Measurements from ENCODE around the gene BCAS3. TPM values are rescaled to one million over a fixed set of nuclear protein-coding genes. Genes with fewer than 3 reads are reported as not detected.
A peak's percentile ranks its signal among the peaks of the same experiment; 100 is the strongest.
"Not testable (repeated sequence)": the region's sequence is repeated elsewhere in the genome, so short reads cannot be mapped to it uniquely, and the experiment has no call there.

The BCAS3 gene
- polyA plus RNA-seq, 1 donor from 2014 or later: 23.2 TPM

DNA sequence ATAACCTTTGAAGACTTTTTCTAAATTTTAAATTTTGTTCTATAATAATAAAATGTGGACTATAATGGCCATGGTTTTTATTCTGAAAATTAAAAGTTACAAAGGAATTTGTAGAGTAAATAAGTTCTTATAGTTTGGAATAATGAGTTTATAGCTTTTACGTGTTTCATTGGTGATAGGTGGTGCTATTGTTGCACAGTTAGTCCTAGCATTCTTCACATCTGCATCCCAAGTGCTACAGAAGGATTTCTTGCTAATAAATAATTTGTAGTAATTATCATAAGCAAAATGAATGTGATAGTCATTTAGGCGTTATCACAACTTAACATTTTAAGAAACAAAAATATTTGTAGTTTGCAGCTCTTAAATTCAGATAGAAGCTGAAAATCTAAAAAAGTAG lies 67.9 kb downstream of the BCAS3 start:
- H3K4me3 Mint-ChIP-seq: no peak overlapping the region

DNA sequence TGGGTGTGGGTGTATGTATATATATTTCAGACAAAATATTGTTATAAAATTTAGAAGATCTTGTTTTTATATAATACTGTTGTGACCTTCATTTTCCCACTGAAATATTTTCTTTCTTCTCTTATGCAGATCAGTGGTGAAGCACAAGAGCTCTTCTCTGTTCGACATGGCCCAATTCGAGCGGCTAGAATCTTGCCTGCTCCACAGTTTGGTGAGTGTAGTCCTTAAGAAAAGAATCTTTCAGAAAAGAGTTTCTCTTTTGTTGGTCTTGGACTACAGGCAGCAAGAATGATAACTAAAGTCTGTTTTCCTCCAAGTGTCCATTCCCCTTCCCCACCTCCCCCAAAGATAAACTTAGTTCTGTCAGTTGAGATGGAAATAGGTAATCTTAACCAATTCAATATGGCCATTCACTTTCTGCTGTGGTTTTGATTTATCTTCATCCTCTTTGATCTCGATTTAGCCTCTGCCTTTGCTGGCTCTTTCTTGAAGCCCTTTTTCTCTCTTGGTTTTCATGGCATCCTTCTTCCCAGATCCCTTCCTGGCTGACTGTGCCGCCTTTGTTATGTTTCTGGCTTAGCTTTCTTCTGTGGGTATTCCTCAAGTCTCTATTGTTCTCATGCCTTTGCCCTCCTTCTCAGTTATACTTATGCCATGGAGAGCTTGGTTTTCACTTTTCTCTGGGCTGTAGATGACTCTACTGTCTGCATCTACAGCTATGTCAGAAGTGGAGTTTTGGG lies 69.6 kb downstream of the BCAS3 start:
- no peaks in the 10 kb centered on the region for H3K27me3 Mint-ChIP-seq
- peaks cover 4 to 14% (median 14%) of the 10 kb centered on the region in 3 donors for H3K4me1 Mint-ChIP-seq
- no peak overlapping the region for H3K4me3 Mint-ChIP-seq
- H3K9me3 Mint-ChIP-seq: peaks cover 0 to 6% (median 0%) of the 10 kb centered on the region in 3 donors
- no peak overlapping the region for H3K27ac Mint-ChIP-seq
- H3K36me3 Mint-ChIP-seq: peaks cover 4% of the 10 kb centered on the region

More for the DNA sequence above, 67.9 kb downstream of the BCAS3 start:
- no peak overlapping the region for H3K27ac Mint-ChIP-seq
- H3K36me3 Mint-ChIP-seq: peaks cover 5% of the 10 kb centered on the region
- H3K27me3 Mint-ChIP-seq: no peaks in the 10 kb centered on the region
- H3K9me3 Mint-ChIP-seq: peaks cover 0 to under 1% (median 0%) of the 10 kb centered on the region in 3 donors
- peaks cover 4 to 9% (median 8%) of the 10 kb centered on the region in 3 donors for H3K4me1 Mint-ChIP-seq

DNA sequence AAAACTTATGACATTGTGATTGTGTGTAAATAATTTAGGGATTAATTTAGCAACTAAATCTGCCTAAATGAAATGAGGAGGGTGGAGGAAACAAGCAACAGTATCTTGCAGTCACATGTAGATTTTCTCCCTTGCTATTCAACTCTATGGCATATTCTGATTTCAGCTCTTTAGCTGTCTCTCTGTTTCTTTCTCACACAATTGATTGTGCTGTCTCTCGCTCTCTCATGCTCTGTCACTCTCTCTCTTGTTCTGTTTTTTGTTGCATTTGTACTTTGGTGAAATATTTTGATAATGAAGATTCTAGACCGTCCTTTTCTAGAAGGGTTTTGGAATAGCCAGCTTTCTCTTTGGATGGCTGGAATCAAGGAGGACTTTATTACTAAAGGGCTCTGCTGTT lies 70.6 kb downstream of the BCAS3 start:
- Mint-ChIP-seq H3K27ac (no peak overlapping the region), H3K4me1 (peaks cover 4 to 14% (median 14%) of the 10 kb centered on the region in 3 donors), H3K4me3 (no peak overlapping the region), H3K27me3 (no peaks in the 10 kb centered on the region), H3K9me3 (peaks cover 0 to 6% (median 0%) of the 10 kb centered on the region in 3 donors), H3K36me3 (peaks cover 8% of the 10 kb centered on the region)

DNA sequence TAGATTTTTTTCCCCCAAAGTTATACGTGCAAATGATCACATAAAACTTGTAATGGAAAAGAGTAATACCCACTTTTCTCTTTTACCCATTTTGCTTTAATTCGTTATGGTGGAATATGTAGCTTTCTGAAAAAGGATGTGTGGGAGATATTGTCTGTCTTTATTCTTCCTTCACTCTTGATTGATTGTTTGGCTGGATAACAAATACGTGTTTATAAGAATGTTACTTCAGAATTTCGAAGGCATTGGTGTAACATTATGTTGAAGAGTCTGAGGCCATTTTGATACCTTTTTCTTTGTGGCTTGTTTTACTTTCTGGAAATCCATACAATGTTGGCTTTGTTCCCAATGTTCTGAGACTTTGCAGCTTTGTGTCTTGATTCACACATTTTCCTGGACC lies 71.4 kb downstream of the BCAS3 start:
- H3K27me3 Mint-ChIP-seq: no peaks in the 10 kb centered on the region
- H3K4me1 Mint-ChIP-seq: peaks cover 4 to 9% (median 7%) of the 10 kb centered on the region in 3 donors
- H3K4me3 Mint-ChIP-seq: no peak overlapping the region
- H3K36me3 Mint-ChIP-seq: peaks cover 8% of the 10 kb centered on the region
- peaks cover 0 to 6% (median 0%) of the 10 kb centered on the region in 3 donors for H3K9me3 Mint-ChIP-seq
- peak overlapping the region in 1 of 3 donors; percentile 3 for H3K27ac Mint-ChIP-seq

DNA sequence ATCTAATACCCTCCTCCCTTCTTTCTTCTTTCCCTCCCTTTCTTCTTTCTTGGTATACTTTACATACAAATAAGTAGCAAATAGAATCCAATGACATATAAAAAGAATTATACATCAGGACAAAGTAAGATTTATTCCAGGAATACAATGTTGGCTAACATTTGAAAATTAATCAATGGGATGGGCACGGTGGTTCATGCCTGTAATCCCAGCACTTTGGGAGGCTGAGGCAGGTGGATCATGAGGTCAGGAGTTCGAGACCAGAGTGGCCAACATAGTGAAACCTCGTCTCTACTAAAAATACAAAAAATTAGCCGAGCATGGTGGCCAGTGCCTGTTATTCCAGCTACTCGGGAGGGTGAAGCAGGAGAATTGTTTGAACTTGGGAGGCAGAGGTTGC lies 72.1 kb downstream of the BCAS3 start:
- no peak overlapping the region for H3K4me3 Mint-ChIP-seq
- H3K27ac Mint-ChIP-seq: no peak overlapping the region
- peaks cover 8% of the 10 kb centered on the region for H3K36me3 Mint-ChIP-seq
- peaks cover 4 to 9% (median 7%) of the 10 kb centered on the region in 3 donors for H3K4me1 Mint-ChIP-seq
- H3K27me3 Mint-ChIP-seq: no peaks in the 10 kb centered on the region
- H3K9me3 Mint-ChIP-seq: peaks cover 0 to 6% (median 0%) of the 10 kb centered on the region in 3 donors

DNA sequence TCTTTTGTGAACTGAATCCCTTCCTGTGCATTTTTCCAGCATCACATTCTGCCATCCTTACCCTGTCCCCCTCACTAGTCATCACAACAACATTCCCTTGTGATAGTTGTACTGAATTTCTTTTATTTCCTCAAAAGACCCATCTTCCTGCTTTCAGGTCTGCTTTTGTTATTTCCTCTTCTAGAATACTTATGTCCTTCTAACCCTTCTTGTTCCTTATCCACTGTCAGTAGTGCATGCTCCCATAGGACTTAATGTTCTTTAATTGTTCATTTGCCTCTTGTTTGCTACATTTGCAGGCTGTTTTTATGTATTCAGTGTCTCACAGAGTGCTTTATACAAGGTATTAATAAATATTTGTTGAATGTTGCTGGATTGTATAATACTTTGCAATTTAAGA lies 73.0 kb downstream of the BCAS3 start:
- Mint-ChIP-seq H3K27ac (peak overlapping the region in 1 of 3 donors; percentile 69), H3K4me3 (peak overlapping the region in 1 of 4 donors; percentile 1), H3K36me3 (peaks cover 10% of the 10 kb centered on the region), H3K9me3 (peaks cover 0 to 6% (median 0%) of the 10 kb centered on the region in 3 donors), H3K27me3 (no peaks in the 10 kb centered on the region), H3K4me1 (peaks cover 4 to 9% (median 7%) of the 10 kb centered on the region in 3 donors)

DNA sequence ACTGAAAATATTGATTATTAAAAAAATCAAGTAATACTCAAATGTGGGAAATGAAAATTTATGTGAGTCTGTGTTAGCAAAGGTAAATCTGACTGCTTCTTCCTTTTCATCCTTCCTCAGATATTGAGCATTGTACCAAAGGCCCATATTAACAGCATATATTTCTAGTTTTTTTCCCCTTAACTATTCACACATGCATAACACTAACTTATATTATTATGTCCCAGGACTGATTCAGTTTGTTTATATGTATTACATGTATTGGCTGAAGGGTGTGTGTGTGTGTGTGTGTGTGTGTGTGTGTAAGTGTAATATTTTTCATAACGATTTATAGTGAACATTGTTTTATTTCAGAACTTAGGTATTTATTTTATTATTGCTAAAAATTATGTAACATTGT lies 74.2 kb downstream of the BCAS3 start:
- peaks cover 4 to 11% (median 9%) of the 10 kb centered on the region in 3 donors for H3K4me1 Mint-ChIP-seq
- H3K27ac Mint-ChIP-seq: no peak overlapping the region
- no peak overlapping the region for H3K4me3 Mint-ChIP-seq
- no peaks in the 10 kb centered on the region for H3K27me3 Mint-ChIP-seq
- peaks cover 10% of the 10 kb centered on the region for H3K36me3 Mint-ChIP-seq
- H3K9me3 Mint-ChIP-seq: peaks cover 0 to 6% (median 0%) of the 10 kb centered on the region in 3 donors

DNA sequence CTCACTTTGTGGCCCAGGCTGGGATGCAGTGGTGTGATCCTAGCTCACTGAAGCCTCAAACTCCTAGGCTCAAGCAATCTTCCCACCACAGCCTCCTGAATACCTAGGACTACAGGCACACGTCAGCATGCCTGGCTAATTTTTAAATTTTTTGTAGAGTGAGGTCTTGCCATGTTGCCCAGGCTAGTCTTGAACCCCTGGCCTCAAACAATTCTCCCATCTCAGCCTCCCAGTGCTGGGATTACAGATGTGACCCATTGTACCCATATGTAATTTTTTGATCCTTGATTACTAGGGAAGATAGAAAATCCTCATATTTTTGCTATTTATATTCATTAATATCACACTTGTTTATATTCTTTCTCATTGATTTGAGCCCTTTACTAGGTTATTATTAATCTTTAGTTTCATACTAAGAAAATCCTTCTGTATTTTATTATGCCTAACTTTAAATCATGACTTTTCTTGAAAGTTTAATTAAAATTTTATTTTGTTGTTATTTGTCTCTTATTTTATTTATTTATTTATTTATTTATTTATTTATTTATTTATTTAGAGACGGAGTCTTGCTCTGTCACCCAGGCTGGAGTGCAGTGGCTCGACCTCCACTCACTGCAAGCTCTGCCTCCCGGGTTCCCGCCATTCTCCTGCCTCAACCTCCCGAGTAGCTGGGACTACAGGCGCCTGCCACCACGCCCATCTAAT lies 75.4 kb downstream of the BCAS3 start:
- H3K36me3 Mint-ChIP-seq: peaks cover 10% of the 10 kb centered on the region
- no peaks in the 10 kb centered on the region for H3K27me3 Mint-ChIP-seq
- H3K27ac Mint-ChIP-seq: peak overlapping the region in 1 of 3 donors; percentile 13
- peaks cover 0 to 6% (median 0%) of the 10 kb centered on the region in 3 donors for H3K9me3 Mint-ChIP-seq
- H3K4me1 Mint-ChIP-seq: peaks cover 4 to 11% (median 7%) of the 10 kb centered on the region in 3 donors
- no peak overlapping the region for H3K4me3 Mint-ChIP-seq

DNA sequence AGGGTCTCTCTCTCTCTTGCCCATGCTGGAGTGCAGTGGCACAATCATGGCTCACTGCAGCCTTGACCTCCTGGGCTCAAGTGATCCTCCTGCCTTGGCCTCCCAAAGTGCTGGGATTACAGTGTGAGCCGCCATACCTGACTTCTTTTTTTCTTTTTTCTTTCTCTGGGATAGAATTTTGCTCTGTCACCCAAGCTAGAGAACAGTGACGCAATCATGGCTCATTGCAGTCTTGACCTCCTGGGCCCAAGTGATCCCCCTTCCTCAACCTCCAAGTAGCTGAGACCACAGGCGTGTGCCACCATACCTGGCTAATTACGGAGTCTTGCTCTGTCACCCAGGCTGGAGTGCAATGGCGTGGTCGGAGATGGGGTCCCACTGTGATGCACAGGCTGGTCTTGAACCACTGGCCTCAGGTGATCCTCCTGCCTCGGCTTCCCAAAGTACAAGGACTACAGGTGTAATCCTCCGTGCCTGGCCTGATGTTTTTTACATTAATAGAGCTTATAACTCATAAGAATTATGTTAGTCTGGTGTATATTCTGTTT lies 76.5 kb downstream of the BCAS3 start:
- H3K36me3 Mint-ChIP-seq: peaks cover 10% of the 10 kb centered on the region
- no peaks in the 10 kb centered on the region for H3K27me3 Mint-ChIP-seq
- no peak overlapping the region for H3K4me3 Mint-ChIP-seq
- peaks cover 4 to 11% (median 7%) of the 10 kb centered on the region in 3 donors for H3K4me1 Mint-ChIP-seq
- H3K9me3 Mint-ChIP-seq: peaks cover 0 to 6% (median 0%) of the 10 kb centered on the region in 3 donors
- H3K27ac Mint-ChIP-seq: no peak overlapping the region

DNA sequence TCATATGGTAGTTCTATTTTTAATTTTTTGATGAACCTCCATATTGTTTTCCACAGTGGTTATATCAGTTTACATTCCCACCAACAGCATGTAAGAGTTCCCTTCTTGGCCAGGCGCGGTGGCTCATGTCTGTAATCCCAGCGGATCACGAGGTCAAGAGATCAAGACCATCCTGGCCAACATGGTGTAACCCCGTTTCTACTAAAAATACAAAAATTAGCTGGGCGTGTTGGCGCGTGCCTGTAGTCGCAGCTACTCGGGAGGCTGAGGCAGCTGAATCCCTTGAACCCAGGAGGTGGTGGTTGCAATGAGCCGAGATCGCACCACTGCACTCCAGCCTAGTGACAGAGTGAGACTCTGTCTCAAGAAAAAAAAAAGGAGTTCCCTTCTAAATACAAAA lies 79.1 kb downstream of the BCAS3 start:
- H3K27ac Mint-ChIP-seq, H3K9me3 Mint-ChIP-seq, H3K4me3 Mint-ChIP-seq, H3K27me3 Mint-ChIP-seq, H3K4me1 Mint-ChIP-seq: not testable (repeated sequence)
- peaks cover 23% of the 10 kb centered on the region for H3K36me3 Mint-ChIP-seq

DNA sequence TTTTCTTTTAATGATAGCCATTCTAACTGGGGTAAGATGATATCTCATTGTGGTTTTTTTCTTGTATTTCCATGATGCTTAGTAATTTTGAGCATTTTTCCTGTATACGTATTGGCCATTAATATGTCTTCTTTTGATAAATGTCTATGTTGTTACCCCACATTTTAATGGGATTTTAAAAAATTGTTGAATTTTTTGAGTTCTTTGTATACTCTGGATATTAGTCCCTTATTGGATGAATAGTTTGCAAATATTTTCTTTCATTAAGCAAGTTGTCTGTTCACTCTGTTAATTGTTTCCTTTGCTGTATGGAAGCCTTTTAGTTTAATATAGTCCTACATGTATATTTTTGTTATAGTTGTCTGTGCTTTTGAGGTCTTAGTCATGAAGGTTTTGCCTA lies 79.8 kb downstream of the BCAS3 start:
- peaks cover 23% of the 10 kb centered on the region for H3K36me3 Mint-ChIP-seq
- no peak overlapping the region for H3K4me3 Mint-ChIP-seq
- H3K27me3 Mint-ChIP-seq: no peaks in the 10 kb centered on the region
- no peak overlapping the region for H3K27ac Mint-ChIP-seq
- peaks cover 4 to 9% (median 7%) of the 10 kb centered on the region in 3 donors for H3K9me3 Mint-ChIP-seq
- H3K4me1 Mint-ChIP-seq: peaks cover 0 to 9% (median 0%) of the 10 kb centered on the region in 3 donors

DNA sequence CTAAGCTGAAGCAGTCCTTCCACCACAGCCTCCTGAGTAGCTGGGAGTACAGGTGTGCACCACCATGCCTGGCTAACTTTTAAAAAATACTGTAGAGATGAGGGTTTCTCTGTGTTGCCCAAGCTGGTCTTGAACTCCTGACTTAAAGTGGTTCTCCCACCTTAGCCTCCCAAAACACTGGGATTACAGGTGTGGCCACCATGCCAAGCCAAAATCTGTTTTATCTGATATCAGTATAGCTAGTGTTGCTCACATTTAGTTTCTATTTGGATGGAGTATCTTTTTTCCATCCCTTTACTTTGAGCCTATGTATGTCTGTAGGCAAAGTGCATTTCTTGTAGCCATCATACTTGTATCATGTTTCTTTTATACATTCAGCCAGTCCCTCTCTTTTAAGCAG lies 82.1 kb downstream of the BCAS3 start:
- Mint-ChIP-seq H3K4me1 (peaks cover 2 to 9% (median 3%) of the 10 kb centered on the region in 3 donors), H3K27ac (no peak overlapping the region), H3K36me3 (peaks cover 26% of the 10 kb centered on the region), H3K4me3 (no peak overlapping the region), H3K9me3 (peaks cover 4 to 13% (median 9%) of the 10 kb centered on the region in 3 donors), H3K27me3 (peaks cover 1% of the 10 kb centered on the region)

DNA sequence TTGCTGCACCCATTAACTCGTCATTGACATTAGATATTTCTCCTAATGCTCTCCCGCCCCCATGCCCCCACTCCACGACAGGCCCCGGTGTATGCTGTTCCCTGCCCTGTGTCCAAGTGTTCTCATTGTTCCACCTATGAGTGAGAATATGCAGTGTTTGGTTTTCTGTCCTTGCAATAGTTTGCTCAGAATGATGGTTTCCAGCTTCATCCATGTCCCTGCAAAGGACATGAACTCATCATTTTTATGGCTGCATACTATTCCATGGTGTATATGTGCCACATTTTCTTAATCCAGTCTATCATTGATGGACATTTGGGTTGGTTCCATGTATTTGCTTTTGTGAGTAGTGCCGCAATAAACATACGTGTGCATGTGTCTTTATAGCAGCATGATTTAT lies 83.7 kb downstream of the BCAS3 start:
- Mint-ChIP-seq H3K36me3 (peaks cover 32% of the 10 kb centered on the region), H3K9me3 (peaks cover 6 to 13% (median 9%) of the 10 kb centered on the region in 3 donors), H3K4me1 (peaks cover 5 to 13% (median 9%) of the 10 kb centered on the region in 3 donors)
- not testable (repeated sequence) for H3K27me3 Mint-ChIP-seq, H3K4me3 Mint-ChIP-seq, H3K27ac Mint-ChIP-seq

DNA sequence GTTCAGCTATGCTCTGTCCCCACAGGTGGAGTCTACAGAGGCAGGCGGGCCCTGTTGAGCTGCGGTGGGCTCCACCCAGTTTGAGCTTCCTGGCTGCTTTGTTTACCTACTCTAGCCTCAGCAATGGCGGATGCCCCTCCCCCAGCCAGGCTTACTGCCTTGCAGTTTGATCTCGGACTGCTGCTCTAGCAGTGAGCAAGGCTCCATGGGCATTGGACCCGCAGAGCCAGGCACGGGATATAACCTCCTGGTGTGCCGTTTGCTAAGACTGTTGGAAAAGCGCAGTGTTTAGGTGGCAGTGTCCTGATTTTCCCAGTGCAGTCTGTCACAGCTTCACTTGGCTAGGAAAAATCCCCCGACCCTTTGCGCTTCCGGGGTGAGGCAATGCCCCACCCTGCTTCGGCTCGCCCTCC lies 89.1 kb downstream of the BCAS3 start:
- Mint-ChIP-seq H3K9me3 (peaks cover 0 to 10% (median 3%) of the 10 kb centered on the region in 3 donors), H3K27ac (no peak overlapping the region), H3K4me3 (peak overlapping the region in 2 of 4 donors; percentile 21 to 66), H3K4me1 (peaks cover 5 to 21% (median 7%) of the 10 kb centered on the region in 3 donors), H3K27me3 (peaks cover 1% of the 10 kb centered on the region), H3K36me3 (peaks cover 22% of the 10 kb centered on the region)

DNA sequence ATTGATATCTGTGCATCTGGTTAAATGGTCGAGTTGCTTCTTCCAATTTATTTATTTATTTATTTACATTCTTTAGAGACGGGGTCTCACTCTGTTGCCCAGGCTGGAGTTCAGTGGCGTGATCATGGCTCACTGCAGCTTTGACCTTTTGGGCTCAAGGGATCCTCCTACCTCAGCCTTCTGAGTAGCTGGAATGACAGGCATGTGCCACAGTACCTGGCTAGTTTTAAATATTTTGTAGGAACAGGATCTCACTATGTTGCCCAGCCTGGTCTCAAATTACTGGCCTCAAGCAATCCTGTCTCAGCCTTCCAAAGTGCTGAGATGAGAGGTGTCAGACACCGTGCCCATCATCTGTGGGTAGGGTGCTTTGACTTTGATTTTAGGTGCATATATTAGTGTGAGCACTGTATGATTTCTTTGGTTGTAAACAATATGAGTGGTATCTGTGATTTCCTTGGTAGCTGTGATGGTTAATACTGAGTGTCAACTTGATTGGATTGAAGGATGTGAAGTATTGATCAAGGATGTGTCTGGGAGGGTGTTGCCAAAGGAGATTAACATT lies 90.2 kb downstream of the BCAS3 start:
- H3K4me3 Mint-ChIP-seq: peak overlapping the region in 1 of 4 donors; percentile 49
- peaks cover 21% of the 10 kb centered on the region for H3K36me3 Mint-ChIP-seq
- H3K27ac Mint-ChIP-seq: no peak overlapping the region
- H3K9me3 Mint-ChIP-seq: peaks cover 0 to 10% (median 2%) of the 10 kb centered on the region in 3 donors
- peaks cover 1% of the 10 kb centered on the region for H3K27me3 Mint-ChIP-seq
- H3K4me1 Mint-ChIP-seq: peaks cover 5 to 19% (median 7%) of the 10 kb centered on the region in 3 donors
